ENCODE results near the gene SRSF6. TPM values are rescaled to one million over a fixed set of nuclear protein-coding genes. Genes with fewer than 3 reads are reported as not detected.

Gene SRSF6
- total and polyA plus RNA-seq, 10 of the 15 experiments (the other 5 are each of a cell fraction or from before 2014, with no cell fraction given) = 57.2 to 191 (median 108) TPM

DNA sequence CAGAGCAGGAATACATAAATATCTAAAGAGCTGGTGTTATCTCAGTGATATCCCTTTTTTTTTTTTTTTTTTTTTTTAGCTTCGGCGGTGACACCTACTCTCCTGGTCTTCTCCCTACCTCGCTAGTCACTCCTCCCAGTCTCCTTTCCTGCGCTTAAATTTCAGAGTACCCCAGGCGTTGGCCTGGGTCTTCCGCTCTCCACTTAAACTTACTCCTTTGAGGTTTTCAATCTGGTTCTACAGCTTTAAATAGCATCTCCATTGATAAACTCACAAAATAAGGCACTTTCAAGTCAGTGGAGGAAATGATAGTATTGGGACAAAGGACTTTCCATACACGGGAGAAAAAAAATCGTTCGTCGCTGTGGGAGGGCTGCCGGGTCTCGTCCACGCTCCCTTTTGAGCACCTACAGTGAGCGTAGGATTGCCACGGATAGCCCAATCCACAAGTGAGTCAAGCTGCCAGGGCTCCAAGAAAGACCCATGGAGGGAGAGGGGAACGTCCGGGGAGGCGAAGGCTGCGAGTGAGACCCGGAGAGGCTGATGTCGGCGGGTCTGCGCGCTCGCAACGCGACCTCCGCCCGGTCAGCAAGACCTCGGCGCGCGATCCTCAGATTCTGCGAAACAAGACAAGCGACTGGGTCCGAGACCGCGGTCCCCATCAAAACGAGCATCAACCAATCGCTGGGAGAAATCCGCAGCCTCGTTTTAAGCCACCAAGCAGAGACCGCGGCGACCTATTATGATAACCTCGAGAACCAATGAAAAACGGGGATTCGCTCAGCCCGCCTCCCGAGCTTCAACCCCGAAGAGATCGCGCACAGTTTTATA, 672 bp upstream of the SRSF6 start (continued):
- TF ChIP-seq, protein P1, sequence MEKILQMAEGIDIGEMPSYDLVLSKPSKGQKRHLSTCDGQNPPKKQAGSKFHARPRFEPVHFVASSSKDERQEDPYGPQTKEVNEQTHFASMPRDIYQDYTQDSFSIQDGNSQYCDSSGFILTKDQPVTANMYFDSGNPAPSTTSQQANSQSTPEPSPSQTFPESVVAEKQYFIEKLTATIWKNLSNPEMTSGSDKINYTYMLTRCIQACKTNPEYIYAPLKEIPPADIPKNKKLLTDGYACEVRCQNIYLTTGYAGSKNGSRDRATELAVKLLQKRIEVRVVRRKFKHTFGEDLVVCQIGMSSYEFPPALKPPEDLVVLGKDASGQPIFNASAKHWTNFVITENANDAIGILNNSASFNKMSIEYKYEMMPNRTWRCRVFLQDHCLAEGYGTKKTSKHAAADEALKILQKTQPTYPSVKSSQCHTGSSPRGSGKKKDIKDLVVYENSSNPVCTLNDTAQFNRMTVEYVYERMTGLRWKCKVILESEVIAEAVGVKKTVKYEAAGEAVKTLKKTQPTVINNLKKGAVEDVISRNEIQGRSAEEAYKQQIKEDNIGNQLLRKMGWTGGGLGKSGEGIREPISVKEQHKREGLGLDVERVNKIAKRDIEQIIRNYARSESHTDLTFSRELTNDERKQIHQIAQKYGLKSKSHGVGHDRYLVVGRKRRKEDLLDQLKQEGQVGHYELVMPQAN (conservative IDR thresholded peaks at IDR 0.05) = peak; percentile 35; the same call in 1 of the 2 replicates
- TF ChIP-seq FOS (IDR thresholded peaks at IDR 0.05; ENCODE audit: borderline replicate concordance, extremely low read depth, insufficient read length) (peak; percentile 40), SREBF1 (IDR thresholded peaks at IDR 0.05; ENCODE audit: low read length) (no peak), TCF12 (IDR thresholded peaks at IDR 0.05; ENCODE audit: low read depth, low read length) (no peak), ZBED1 (IDR thresholded peaks at IDR 0.05; ENCODE audit: borderline replicate concordance) (no peak), TBL1XR1 (IDR thresholded peaks at IDR 0.05; ENCODE audit: low read depth, low read length) (no peak), ATF7 (IDR thresholded peaks at IDR 0.05; ENCODE audit: low read depth) (no peak), PML (IDR thresholded peaks at IDR 0.05; ENCODE audit: low read length) (no peak), PAX5 (IDR thresholded peaks at IDR 0.05; ENCODE audit: borderline replicate concordance, low read depth, low read length) (no peak), EP300 (IDR thresholded peaks at IDR 0.05; ENCODE audit: borderline replicate concordance in 1 of 2, control insufficient read depth in 1 of 2, low read depth in 2 of 2, low read length in 2 of 2) (no peak), NR2C1 (IDR thresholded peaks at IDR 0.05) (no peak), YY1 (IDR thresholded peaks at IDR 0.05; ENCODE audit: low read depth, low read length) (no peak), HDAC2 (IDR thresholded peaks at IDR 0.05) (no peak), ZNF274 (IDR thresholded peaks at IDR 0.05; ENCODE audit: insufficient read depth, insufficient read length) (no peak), SIN3A (IDR thresholded peaks at IDR 0.05; ENCODE audit: low read depth, low read length) (peak; percentile 58; the same call in 1 of the 2 replicates)
- TF ChIP-seq, protein P2, sequence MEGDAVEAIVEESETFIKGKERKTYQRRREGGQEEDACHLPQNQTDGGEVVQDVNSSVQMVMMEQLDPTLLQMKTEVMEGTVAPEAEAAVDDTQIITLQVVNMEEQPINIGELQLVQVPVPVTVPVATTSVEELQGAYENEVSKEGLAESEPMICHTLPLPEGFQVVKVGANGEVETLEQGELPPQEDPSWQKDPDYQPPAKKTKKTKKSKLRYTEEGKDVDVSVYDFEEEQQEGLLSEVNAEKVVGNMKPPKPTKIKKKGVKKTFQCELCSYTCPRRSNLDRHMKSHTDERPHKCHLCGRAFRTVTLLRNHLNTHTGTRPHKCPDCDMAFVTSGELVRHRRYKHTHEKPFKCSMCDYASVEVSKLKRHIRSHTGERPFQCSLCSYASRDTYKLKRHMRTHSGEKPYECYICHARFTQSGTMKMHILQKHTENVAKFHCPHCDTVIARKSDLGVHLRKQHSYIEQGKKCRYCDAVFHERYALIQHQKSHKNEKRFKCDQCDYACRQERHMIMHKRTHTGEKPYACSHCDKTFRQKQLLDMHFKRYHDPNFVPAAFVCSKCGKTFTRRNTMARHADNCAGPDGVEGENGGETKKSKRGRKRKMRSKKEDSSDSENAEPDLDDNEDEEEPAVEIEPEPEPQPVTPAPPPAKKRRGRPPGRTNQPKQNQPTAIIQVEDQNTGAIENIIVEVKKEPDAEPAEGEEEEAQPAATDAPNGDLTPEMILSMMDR (IDR thresholded peaks at IDR 0.05 in 2 of 3, conservative IDR thresholded peaks at IDR 0.05 in 1 of 3; ENCODE audit: control insufficient read depth in 2 of 3, extremely low read depth in 1 of 3, insufficient read depth in 1 of 3, low read depth in 3 of 3, low read length in 3 of 3) = no peak
- TF ChIP-seq, protein P3, sequence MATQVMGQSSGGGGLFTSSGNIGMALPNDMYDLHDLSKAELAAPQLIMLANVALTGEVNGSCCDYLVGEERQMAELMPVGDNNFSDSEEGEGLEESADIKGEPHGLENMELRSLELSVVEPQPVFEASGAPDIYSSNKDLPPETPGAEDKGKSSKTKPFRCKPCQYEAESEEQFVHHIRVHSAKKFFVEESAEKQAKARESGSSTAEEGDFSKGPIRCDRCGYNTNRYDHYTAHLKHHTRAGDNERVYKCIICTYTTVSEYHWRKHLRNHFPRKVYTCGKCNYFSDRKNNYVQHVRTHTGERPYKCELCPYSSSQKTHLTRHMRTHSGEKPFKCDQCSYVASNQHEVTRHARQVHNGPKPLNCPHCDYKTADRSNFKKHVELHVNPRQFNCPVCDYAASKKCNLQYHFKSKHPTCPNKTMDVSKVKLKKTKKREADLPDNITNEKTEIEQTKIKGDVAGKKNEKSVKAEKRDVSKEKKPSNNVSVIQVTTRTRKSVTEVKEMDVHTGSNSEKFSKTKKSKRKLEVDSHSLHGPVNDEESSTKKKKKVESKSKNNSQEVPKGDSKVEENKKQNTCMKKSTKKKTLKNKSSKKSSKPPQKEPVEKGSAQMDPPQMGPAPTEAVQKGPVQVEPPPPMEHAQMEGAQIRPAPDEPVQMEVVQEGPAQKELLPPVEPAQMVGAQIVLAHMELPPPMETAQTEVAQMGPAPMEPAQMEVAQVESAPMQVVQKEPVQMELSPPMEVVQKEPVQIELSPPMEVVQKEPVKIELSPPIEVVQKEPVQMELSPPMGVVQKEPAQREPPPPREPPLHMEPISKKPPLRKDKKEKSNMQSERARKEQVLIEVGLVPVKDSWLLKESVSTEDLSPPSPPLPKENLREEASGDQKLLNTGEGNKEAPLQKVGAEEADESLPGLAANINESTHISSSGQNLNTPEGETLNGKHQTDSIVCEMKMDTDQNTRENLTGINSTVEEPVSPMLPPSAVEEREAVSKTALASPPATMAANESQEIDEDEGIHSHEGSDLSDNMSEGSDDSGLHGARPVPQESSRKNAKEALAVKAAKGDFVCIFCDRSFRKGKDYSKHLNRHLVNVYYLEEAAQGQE (IDR thresholded peaks at IDR 0.05; ENCODE audit: low read depth, low read length) = no peak
- TF ChIP-seq, protein P4, sequence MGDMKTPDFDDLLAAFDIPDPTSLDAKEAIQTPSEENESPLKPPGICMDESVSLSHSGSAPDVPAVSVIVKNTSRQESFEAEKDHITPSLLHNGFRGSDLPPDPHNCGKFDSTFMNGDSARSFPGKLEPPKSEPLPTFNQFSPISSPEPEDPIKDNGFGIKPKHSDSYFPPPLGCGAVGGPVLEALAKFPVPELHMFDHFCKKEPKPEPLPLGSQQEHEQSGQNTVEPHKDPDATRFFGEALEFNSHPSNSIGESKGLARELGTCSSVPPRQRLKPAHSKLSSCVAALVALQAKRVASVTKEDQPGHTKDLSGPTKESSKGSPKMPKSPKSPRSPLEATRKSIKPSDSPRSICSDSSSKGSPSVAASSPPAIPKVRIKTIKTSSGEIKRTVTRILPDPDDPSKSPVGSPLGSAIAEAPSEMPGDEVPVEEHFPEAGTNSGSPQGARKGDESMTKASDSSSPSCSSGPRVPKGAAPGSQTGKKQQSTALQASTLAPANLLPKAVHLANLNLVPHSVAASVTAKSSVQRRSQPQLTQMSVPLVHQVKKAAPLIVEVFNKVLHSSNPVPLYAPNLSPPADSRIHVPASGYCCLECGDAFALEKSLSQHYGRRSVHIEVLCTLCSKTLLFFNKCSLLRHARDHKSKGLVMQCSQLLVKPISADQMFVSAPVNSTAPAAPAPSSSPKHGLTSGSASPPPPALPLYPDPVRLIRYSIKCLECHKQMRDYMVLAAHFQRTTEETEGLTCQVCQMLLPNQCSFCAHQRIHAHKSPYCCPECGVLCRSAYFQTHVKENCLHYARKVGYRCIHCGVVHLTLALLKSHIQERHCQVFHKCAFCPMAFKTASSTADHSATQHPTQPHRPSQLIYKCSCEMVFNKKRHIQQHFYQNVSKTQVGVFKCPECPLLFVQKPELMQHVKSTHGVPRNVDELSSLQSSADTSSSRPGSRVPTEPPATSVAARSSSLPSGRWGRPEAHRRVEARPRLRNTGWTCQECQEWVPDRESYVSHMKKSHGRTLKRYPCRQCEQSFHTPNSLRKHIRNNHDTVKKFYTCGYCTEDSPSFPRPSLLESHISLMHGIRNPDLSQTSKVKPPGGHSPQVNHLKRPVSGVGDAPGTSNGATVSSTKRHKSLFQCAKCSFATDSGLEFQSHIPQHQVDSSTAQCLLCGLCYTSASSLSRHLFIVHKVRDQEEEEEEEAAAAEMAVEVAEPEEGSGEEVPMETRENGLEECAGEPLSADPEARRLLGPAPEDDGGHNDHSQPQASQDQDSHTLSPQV (IDR thresholded peaks at IDR 0.05) = no peak
